ENCODE data around the gene USP17L15. TPM values are rescaled to one million over a fixed set of nuclear protein-coding genes. Genes with fewer than 3 reads are reported as not detected.
A peak's percentile ranks its signal among the peaks of the same experiment; 100 is the strongest.
"Not testable (repeated sequence)": the region's sequence is repeated elsewhere in the genome, so short reads cannot be mapped to it uniquely, and the experiment has no call there.

Gene USP17L15, protein sequence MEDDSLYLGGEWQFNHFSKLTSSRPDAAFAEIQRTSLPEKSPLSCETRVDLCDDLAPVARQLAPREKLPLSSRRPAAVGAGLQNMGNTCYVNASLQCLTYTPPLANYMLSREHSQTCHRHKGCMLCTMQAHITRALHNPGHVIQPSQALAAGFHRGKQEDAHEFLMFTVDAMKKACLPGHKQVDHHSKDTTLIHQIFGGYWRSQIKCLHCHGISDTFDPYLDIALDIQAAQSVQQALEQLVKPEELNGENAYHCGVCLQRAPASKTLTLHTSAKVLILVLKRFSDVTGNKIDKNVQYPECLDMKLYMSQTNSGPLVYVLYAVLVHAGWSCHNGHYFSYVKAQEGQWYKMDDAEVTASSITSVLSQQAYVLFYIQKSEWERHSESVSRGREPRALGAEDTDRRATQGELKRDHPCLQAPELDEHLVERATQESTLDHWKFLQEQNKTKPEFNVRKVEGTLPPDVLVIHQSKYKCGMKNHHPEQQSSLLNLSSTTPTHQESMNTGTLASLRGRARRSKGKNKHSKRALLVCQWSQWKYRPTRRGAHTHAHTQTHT
- total RNA-seq: not detected in 2 replicates
- long read RNA-seq: 0 reads

DNA sequence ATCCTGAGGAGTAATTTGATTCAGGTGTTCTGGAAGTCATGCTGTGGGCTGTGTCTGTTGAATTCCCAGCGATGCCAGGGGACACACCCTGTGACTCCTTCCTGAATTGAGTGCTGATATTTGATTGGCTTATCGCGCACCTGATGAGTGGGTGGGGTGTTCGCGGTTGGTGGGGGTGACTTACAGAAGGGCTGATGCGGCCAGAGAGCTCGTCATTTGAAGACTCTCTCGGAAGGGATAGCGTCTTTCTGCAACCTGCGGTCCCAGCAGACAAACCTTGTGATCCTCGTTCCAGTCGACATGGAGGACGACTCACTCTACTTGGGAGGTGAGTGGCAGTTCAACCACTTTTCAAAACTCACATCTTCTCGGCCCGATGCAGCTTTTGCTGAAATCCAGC is at the start of gene USP17L15:
TSS of gene USP17L15 (plus strand) at position 301 of the 400 bp plus-strand sequence. CDS start at position 301, 0 bp downstream.
- DNase-seq (ENCODE audit: low read depth, low spot score); H3K27ac Mint-ChIP-seq (ENCODE audit: unreplicated experiment); H3K27me3 Mint-ChIP-seq (ENCODE audit: low read depth); H3K4me1 Mint-ChIP-seq; H3K9me3 Mint-ChIP-seq; H3K4me3 Mint-ChIP-seq; H3K36me3 Mint-ChIP-seq (ENCODE audit: low read depth): not testable (repeated sequence)

DNA sequence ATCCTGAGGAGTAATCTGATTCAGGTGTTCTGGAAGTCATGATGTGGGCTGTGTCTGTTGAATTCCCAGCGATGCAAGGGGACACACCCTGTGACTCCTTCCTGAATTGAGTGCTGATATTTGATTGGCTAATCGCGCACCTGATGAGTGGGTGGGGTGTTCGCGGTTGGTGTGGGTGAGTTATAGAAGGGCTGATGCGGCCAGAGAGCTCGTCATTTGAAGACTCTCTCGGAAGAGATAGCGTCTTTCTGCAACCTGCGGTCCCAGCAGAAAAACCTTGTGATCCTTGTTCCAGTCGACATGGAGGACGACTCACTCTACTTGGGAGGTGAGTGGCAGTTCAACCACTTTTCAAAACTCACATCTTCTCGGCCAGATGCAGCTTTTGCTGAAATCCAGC is 23.8 kb upstream of the USP17L15 start, which contains the start of gene USP17L10:
TSS of gene USP17L10 (plus strand) at position 301 of the 400 bp plus-strand sequence. CDS start at position 301, 0 bp downstream.
- H3K4me3 Mint-ChIP-seq; H3K4me1 Mint-ChIP-seq; H3K27ac Mint-ChIP-seq (ENCODE audit: unreplicated experiment); H3K27me3 Mint-ChIP-seq (ENCODE audit: low read depth); H3K36me3 Mint-ChIP-seq (ENCODE audit: low read depth); H3K9me3 Mint-ChIP-seq; DNase-seq (ENCODE audit: low read depth, low spot score): not testable (repeated sequence)

DNA sequence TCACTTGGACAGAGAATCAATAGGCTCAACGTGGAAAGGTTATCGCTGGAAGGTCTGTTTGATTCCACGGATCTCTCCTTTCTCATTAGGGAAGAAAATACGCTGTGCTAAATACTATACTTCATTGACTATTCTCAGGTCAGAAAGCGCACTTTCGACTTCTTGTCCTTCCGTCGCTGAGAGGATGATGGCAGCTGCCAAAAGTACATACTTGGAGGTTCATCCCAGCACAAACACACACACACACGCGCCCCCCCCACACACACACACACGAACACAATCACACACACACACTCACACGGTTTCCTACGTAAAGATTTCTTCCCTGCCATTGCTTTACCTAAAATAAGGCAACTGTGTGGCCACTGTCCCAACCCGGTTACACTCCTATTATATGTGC is 19.5 kb upstream of the USP17L15 start:
- H3K4me3 Mint-ChIP-seq; H3K27me3 Mint-ChIP-seq (ENCODE audit: low read depth); H3K36me3 Mint-ChIP-seq (ENCODE audit: low read depth); H3K4me1 Mint-ChIP-seq; DNase-seq (ENCODE audit: low read depth, low spot score); H3K27ac Mint-ChIP-seq (ENCODE audit: unreplicated experiment); H3K9me3 Mint-ChIP-seq: not testable (repeated sequence)

DNA sequence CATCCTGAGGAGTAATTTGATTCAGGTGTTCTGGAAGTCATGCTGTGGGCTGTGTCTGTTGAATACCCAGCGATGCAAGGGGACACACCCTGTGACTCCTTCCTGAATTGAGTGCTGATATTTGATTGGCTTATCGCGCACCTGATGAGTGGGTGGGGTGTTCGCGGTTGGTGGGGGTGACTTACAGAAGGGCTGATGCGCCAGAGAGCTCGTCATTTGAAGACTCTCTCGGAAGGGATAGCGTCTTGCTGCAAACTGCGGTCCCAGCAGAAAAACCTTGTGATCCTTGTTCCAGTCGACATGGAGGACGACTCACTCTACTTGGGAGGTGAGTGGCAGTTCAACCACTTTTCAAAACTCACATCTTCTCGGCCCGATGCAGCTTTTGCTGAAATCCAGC is 19.1 kb upstream of the USP17L15 start, which contains the start of gene USP17L11:
TSS of gene USP17L11 (plus strand) at position 301 of the 400 bp plus-strand sequence. CDS start at position 301, 0 bp downstream.
- not testable (repeated sequence) for H3K27me3 Mint-ChIP-seq (ENCODE audit: low read depth); H3K4me1 Mint-ChIP-seq; H3K27ac Mint-ChIP-seq (ENCODE audit: unreplicated experiment); DNase-seq (ENCODE audit: low read depth, low spot score); H3K36me3 Mint-ChIP-seq (ENCODE audit: low read depth); H3K9me3 Mint-ChIP-seq; H3K4me3 Mint-ChIP-seq

DNA sequence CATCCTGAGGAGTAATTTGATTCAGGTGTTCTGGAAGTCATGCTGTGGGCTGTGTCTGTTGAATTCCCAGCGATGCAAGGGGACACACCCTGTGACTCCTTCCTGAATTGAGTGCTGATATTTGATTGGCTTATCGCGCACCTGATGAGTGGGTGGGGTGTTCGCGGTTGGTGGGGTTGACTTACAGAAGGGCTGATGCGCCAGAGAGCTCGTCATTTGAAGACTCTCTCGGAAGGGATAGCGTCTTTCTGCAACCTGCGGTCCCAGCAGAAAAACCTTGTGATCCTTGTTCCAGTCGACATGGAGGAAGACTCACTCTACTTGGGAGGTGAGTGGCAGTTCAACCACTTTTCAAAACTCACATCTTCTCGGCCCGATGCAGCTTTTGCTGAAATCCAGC is 14.3 kb upstream of the USP17L15 start, which contains the start of gene USP17L12:
TSS of gene USP17L12 (plus strand) at position 301 of the 400 bp plus-strand sequence. CDS start at position 301, 0 bp downstream.
- H3K27ac Mint-ChIP-seq (ENCODE audit: unreplicated experiment); H3K36me3 Mint-ChIP-seq (ENCODE audit: low read depth); H3K27me3 Mint-ChIP-seq (ENCODE audit: low read depth); DNase-seq (ENCODE audit: low read depth, low spot score); H3K4me3 Mint-ChIP-seq; H3K4me1 Mint-ChIP-seq; H3K9me3 Mint-ChIP-seq: not testable (repeated sequence)

- not testable (repeated sequence) for H3K4me3 Mint-ChIP-seq; H3K36me3 Mint-ChIP-seq (ENCODE audit: low read depth); H3K27me3 Mint-ChIP-seq (ENCODE audit: low read depth); H3K4me1 Mint-ChIP-seq; DNase-seq (ENCODE audit: low read depth, low spot score); H3K9me3 Mint-ChIP-seq; H3K27ac Mint-ChIP-seq (ENCODE audit: unreplicated experiment)
Measured at GRCh38 chr4:9224596-9224995, 9.6 kb upstream of the USP17L15 start, which contains the start of gene USP17L13. Gene USP17L13 (plus strand): TSS chr4:9224896. CDS start chr4:9224896, 0 bp downstream.

DNA sequence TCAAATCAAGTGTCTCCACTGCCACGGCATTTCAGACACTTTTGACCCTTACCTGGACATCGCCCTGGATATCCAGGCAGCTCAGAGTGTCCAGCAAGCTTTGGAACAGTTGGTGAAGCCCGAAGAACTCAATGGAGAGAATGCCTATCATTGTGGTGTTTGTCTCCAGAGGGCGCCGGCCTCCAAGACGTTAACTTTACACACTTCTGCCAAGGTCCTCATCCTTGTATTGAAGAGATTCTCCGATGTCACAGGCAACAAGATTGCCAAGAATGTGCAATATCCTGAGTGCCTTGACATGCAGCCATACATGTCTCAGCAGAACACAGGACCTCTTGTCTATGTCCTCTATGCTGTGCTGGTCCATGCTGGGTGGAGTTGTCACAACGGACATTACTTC is 3.9 kb upstream of the USP17L15 start:
- H3K4me3 Mint-ChIP-seq; H3K36me3 Mint-ChIP-seq (ENCODE audit: low read depth); H3K9me3 Mint-ChIP-seq; H3K27me3 Mint-ChIP-seq (ENCODE audit: low read depth); H3K4me1 Mint-ChIP-seq; H3K27ac Mint-ChIP-seq (ENCODE audit: unreplicated experiment): not testable (repeated sequence)
- DNase-seq (ENCODE audit: low read depth, low spot score): peak; percentile 0

DNA sequence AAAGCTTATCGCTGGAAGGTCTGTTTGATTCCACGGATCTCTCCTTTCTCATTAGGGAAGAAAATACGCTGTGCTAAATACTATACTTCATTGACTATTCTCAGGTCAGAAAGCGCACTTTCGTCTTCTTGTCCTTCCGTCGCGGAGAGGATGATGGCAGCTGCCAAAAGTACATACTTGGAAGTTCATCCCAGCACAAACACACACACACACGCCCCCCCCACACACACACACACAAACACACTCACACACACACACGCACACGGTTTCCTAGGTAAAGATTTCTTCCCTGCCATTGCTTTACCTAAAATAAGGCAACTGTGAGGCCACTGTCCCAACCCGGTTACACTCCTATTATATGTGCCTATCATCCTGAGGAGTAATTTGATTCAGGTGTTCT is 4.3 kb downstream of the USP17L15 start:
- not testable (repeated sequence) for DNase-seq (ENCODE audit: low read depth, low spot score); H3K27me3 Mint-ChIP-seq (ENCODE audit: low read depth); H3K4me1 Mint-ChIP-seq; H3K27ac Mint-ChIP-seq (ENCODE audit: unreplicated experiment); H3K36me3 Mint-ChIP-seq (ENCODE audit: low read depth); H3K9me3 Mint-ChIP-seq; H3K4me3 Mint-ChIP-seq

- not testable (repeated sequence) for H3K27me3 Mint-ChIP-seq (ENCODE audit: low read depth); H3K9me3 Mint-ChIP-seq
Measured at GRCh38 chr4:9243579-9243978, 9.4 kb downstream of the USP17L15 start, which contains the start of gene USP17L17. Gene USP17L17 (plus strand): TSS chr4:9243879. CDS start chr4:9243879, 0 bp downstream.

DNA sequence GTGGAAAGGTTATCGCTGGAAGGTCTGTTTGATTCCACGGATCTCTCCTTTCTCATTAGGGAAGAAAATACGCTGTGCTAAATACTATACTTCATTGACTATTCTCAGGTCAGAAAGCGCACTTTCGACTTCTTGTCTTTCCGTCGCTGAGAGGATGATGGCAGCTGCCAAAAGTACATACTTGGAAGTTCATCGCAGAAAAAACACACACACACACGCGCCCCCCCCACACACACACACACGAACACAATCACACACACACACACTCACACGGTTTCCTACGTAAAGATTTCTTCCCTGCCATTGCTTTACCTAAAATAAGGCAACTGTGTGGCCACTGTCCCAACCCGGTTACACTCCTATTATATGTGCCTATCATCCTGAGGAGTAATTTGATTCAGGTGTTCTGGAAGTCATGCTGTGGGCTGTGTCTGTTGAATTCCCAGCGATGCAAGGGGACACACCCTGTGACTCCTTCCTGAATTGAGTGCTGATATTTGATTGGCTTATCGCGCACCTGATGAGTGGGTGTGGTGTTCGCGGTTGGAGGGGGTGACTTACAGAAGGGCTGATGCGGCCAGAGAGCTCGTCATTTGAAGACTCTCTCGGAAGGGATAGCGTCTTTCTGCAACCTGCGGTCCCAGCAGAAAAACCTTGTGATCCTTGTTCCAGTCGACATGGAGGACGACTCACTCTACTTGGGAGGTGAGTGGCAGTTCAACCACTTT is 13.9 kb downstream of the USP17L15 start, which contains the start of gene USP17L18:
TSS of gene USP17L18 (plus strand) at position 678 of the 728 bp plus-strand sequence. CDS start at position 678, 0 bp downstream.
- H3K27me3 Mint-ChIP-seq (ENCODE audit: low read depth); H3K27ac Mint-ChIP-seq (ENCODE audit: unreplicated experiment): not testable (repeated sequence)

More at GRCh38 chr4:9243579-9243978, 9.4 kb downstream of the USP17L15 start, which contains the start of gene USP17L17:
- not testable (repeated sequence) for H3K36me3 Mint-ChIP-seq (ENCODE audit: low read depth); H3K4me3 Mint-ChIP-seq; H3K4me1 Mint-ChIP-seq; H3K27ac Mint-ChIP-seq (ENCODE audit: unreplicated experiment); DNase-seq (ENCODE audit: low read depth, low spot score)

DNA sequence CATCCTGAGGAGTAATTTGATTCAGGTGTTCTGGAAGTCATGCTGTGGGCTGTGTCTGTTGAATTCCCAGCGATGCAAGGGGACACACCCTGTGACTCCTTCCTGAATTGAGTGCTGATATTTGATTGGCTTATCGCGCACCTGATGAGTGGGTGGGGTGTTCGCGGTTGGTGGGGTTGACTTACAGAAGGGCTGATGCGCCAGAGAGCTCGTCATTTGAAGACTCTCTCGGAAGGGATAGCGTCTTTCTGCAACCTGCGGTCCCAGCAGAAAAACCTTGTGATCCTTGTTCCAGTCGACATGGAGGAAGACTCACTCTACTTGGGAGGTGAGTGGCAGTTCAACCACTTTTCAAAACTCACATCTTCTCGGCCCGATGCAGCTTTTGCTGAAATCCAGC is 18.9 kb downstream of the USP17L15 start, which contains the start of gene USP17L19:
TSS of gene USP17L19 (plus strand) at position 301 of the 400 bp plus-strand sequence. CDS start at position 301, 0 bp downstream.
- not testable (repeated sequence) for DNase-seq (ENCODE audit: low read depth, low spot score); H3K4me1 Mint-ChIP-seq; H3K36me3 Mint-ChIP-seq (ENCODE audit: low read depth); H3K27me3 Mint-ChIP-seq (ENCODE audit: low read depth); H3K9me3 Mint-ChIP-seq; H3K4me3 Mint-ChIP-seq; H3K27ac Mint-ChIP-seq (ENCODE audit: unreplicated experiment)

More for the DNA sequence above, 13.9 kb downstream of the USP17L15 start, which contains the start of gene USP17L18:
- not testable (repeated sequence) for H3K36me3 Mint-ChIP-seq (ENCODE audit: low read depth); H3K4me3 Mint-ChIP-seq; H3K9me3 Mint-ChIP-seq; DNase-seq (ENCODE audit: low read depth, low spot score); H3K4me1 Mint-ChIP-seq

DNA sequence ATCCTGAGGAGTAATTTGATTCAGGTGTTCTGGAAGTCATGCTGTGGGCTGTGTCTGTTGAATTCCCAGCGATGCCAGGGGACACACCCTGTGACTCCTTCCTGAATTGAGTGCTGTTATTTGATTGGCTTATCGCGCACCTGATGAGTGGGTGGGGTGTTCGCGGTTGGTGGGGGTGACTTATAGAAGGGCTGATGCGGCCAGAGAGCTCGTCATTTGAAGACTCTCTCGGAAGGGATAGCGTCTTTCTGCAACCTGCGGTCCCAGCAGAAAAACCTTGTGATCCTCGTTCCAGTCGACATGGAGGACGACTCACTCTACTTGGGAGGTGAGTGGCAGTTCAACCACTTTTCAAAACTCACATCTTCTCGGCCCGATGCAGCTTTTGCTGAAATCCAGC is 23.6 kb downstream of the USP17L15 start, which contains the start of gene USP17L20:
TSS of gene USP17L20 (plus strand) at position 301 of the 400 bp plus-strand sequence. CDS start at position 301, 0 bp downstream.
- not testable (repeated sequence) for H3K4me1 Mint-ChIP-seq; H3K9me3 Mint-ChIP-seq; H3K27ac Mint-ChIP-seq (ENCODE audit: unreplicated experiment); H3K27me3 Mint-ChIP-seq (ENCODE audit: low read depth); H3K36me3 Mint-ChIP-seq (ENCODE audit: low read depth); DNase-seq (ENCODE audit: low read depth, low spot score); H3K4me3 Mint-ChIP-seq

Data from neural crest cell (in vitro differentiated cells).